Measurements from ENCODE around the gene SRD5A3. TPM values are rescaled to one million over a fixed set of nuclear protein-coding genes. Genes with fewer than 3 reads are reported as not detected.

The SRD5A3 gene
- total RNA-seq, 4 donors from 2014 or later = 11.0 to 18.7 (median 15.5) TPM

- TF ChIP-seq CTCF (IDR thresholded peaks at IDR 0.05; ENCODE audit: low read depth) = no peak
Measured at GRCh38 chr4:55411621-55412020, 65.6 kb downstream of the SRD5A3 start.

DNA sequence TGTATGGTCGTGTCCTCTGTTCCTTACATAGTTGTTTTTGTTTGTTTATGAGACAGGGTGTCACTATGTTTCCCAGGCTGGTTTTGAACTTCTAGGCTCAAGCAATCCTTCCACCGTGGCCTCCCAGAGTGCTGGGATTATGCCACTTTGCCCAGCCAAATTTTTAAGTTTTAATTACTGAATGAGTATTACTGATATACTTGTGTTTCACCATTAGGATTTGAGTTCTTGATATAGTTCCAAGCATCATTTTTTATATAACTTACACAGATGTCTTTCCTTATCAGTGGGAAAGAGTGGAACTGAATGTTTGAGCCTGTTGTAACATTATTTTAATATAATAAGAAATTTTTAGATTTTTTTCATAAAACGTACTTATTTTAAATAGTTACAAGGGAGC, 70.1 kb downstream of the SRD5A3 start:
- no peak for TF ChIP-seq CTCF (IDR thresholded peaks at IDR 0.05; ENCODE audit: low read depth)

Small RNA genes lying within 50 kb of the gene (small RNA-seq; reads per million reads assigned to genes)
- 0.49 reads per million for gene RF00019

Other genes with a start within 250 kb of the SRD5A3 start
- gene KDR, start 220.6 kb upstream of the SRD5A3 start, total RNA-seq = 10 to 100 TPM; 14.5 to 69.7 (median 27.6) TPM
- gene TMEM165, start 49.7 kb downstream of the SRD5A3 start, total RNA-seq = 100 to 1,000 TPM; 175 to 283 (median 200) TPM
- 10 to 100 TPM; 20.9 to 49.4 (median 26.6) TPM for gene CLOCK, start 200.7 kb downstream of the SRD5A3 start, total RNA-seq
- gene PDCL2, start 246.0 kb downstream of the SRD5A3 start, total RNA-seq = not detected

Measured in subcutaneous adipose tissue (tissue), 4 donors.